OCI-LY7 (cell line): ENCODE results near the gene SERPING1. TPM values are rescaled to one million over a fixed set of nuclear protein-coding genes. Genes with fewer than 3 reads are reported as not detected.

ENCODE experiments used
- BruUV-seq: library from RNA; stranded (reverse); fragments of 400-500 nt; replicated peaks from 2 replicates; lab custom pipeline; 2021; lab: Mats Ljungman, UMichigan
- CTCF ChIA-PET: fragments of 300-600 bp; sonication (Branson Sonifier 250); formaldehyde crosslinking; loops from one replicate; lab custom pipeline; 2022; ENCODE audit warnings: antibody characterized with exemption; ENCODE audit not compliant: unreplicated experiment; lab: Charles Lee
- POLR2A ChIA-PET: fragments of 300-600 bp; sonication (Branson Sonifier 250); formaldehyde crosslinking; loops from one replicate; lab custom pipeline; 2022; ENCODE audit warnings: antibody characterized with exemption; lab: Charles Lee
- DNase-seq: peaks from one replicate; pipeline ENCODE4 v3.0.0-alpha.2; 2015; ENCODE audit warnings: low spot score
- H2AFZ ChIP-seq: fragments of 200-600 bp; sonication (generic), shearing (Covaris generic); 2 replicates; pipeline ENCODE4 v1.6.1; 2014; ENCODE audit warnings: mild to moderate bottlenecking, antibody characterized with exemption, low read length, moderate library complexity
- H3K27ac ChIP-seq: fragments of 200-600 bp; sonication (generic); 2 replicates; pipeline ENCODE4 v1.5.1; 2014; ENCODE audit warnings: mixed run types, low read depth, mild to moderate bottlenecking, moderate library complexity, low read length, inconsistent platforms; ENCODE audit not compliant: poor library complexity, severe bottlenecking
- H3K36me3 ChIP-seq: fragments of 200-600 bp; sonication (generic); 2 replicates; pipeline ENCODE4 v1.6.1; 2014; ENCODE audit warnings: mild to moderate bottlenecking, antibody characterized with exemption, low read length, moderate library complexity, mixed read lengths; ENCODE audit not compliant: insufficient read depth
- H3K4me1 ChIP-seq: fragments of 200-600 bp; sonication (generic); 2 replicates; pipeline ENCODE4 v1.5.1; 2014; ENCODE audit warnings: mild to moderate bottlenecking, low read length; ENCODE audit not compliant: insufficient read depth, poor library complexity, severe bottlenecking
- H3K4me2 ChIP-seq: fragments of 200-600 bp; sonication (generic); 2 replicates; pipeline ENCODE4 v1.6.1; 2014; ENCODE audit warnings: mild to moderate bottlenecking, low read length
- H3K4me3 ChIP-seq: fragments of 200-600 bp; sonication (generic); 2 replicates; pipeline ENCODE4 v1.5.1; 2014; ENCODE audit warnings: mild to moderate bottlenecking, low read depth, low read length; ENCODE audit not compliant: poor library complexity, severe bottlenecking
- H3K79me2 ChIP-seq: fragments of 200-600 bp; sonication (generic); 2 replicates; pipeline ENCODE4 v1.6.1; 2016; ENCODE audit warnings: low read depth, mild to moderate bottlenecking, low read length, moderate library complexity, mixed read lengths; ENCODE audit not compliant: insufficient read depth
- H3K9me2 ChIP-seq: fragments of 200-600 bp; sonication (generic); 2 replicates; pipeline ENCODE4 v1.6.1; 2016; ENCODE audit warnings: mild to moderate bottlenecking, low read length, mixed read lengths; ENCODE audit not compliant: insufficient read depth
- H3K9me3 ChIP-seq: fragments of 200-600 bp; sonication (generic); 2 replicates; pipeline ENCODE4 v1.6.1; 2014; ENCODE audit warnings: mild to moderate bottlenecking, mixed run types, low read length, mixed read lengths
- H4K20me1 ChIP-seq: fragments of 200-600 bp; sonication (generic); 2 replicates; pipeline ENCODE4 v1.6.1; 2014; ENCODE audit warnings: mild to moderate bottlenecking, antibody characterized with exemption, low read length, moderate library complexity, mixed read lengths; ENCODE audit not compliant: insufficient read depth
- CTCF ChIP-seq: fragments of 200-600 bp; sonication (generic); conservative IDR thresholded peaks from 2 replicates; pipeline ENCODE4 v1.5.1; 2014; ENCODE audit warnings: mild to moderate bottlenecking, antibody characterized with exemption, low read length, moderate library complexity, mixed read lengths
- EZH2phosphoT487 ChIP-seq: fragments of 200-600 bp; sonication (generic); IDR thresholded peaks from 2 replicates; pipeline ENCODE4 v1.6.1; 2018; ENCODE audit warnings: low read depth, borderline replicate concordance, mild to moderate bottlenecking, mixed run types, antibody characterized with exemption, low read length, moderate library complexity, mixed read lengths
- intact Hi-C: fragments of 100-400 bp; cut with micrococcal nuclease; formaldehyde crosslinking; loops from one replicate; pipeline ENCODE4 v1.10.0; 2022; ENCODE audit not compliant: unreplicated experiment
- total RNA-seq, 2 experiments: library from RNA; depleted of rRNA in 1 of 2; stranded (reverse); fragments of >200 nt in 1 of 2; shearing (Covaris generic) in 1 of 2; gene quantifications; 2 replicates each; pipeline ENCODE4 v1.2.3, GENCODE V29; 2014 to 2022

Gene SERPING1
- total RNA-seq, 2 experiments from 2014 or later, result not detected

- no peak overlapping the region for H3K4me3 ChIP-seq
- peak; percentile 25 for DNase-seq
- H3K36me3 ChIP-seq, result no peaks in the 10 kb centered on the region
- intact Hi-C loops, result loop anchor here (2.0 to 5.0 kb wide), 2 partner anchors 109 to 163 kb away; partner anchors contain the start of gene TIMM10
- no peak overlapping the region for H3K27ac ChIP-seq
- POLR2A ChIA-PET, result interaction anchor here (2.1 to 2.6 kb wide), 3 partner anchors 12 to 182 kb away, joined by 5 to 8 read pairs (median 7); no protein-coding TSS in a partner anchor
- no TSS peak for BruUV-seq
- peak overlapping the region; percentile 41; the same call in 1 of the 2 replicates for H3K4me2 ChIP-seq
- CTCF ChIA-PET, result interaction anchor here (1.7 to 2.4 kb wide), 3 partner anchors 181 to 293 kb away, joined by 6 to 18 read pairs (median 8); no protein-coding TSS in a partner anchor
- no peaks in the 10 kb centered on the region for H4K20me1 ChIP-seq
- no peaks in the 10 kb centered on the region for H3K9me2 ChIP-seq
- H3K79me2 ChIP-seq, result no peaks in the 10 kb centered on the region
- peak overlapping the region; percentile 60 for H2AFZ ChIP-seq
- H3K9me3 ChIP-seq, result no peaks in the 10 kb centered on the region
- TF ChIP-seq CTCF (no peak), EZH2phosphoT487 (no peak)
- peaks cover 30% of the 10 kb centered on the region for H3K4me1 ChIP-seq
These were observed 42.0 kb downstream of the SERPING1 start for GRCh38 chr11:57639321-57640067.

GRCh38 chr11:57640068-57640800 is 42.7 kb downstream of the SERPING1 start:
- Histone ChIP-seq H3K9me2 (no peaks in the 10 kb centered on the region), H3K4me2 (peak overlapping the region; percentile 56), H2AFZ (peak overlapping the region; percentile 65), H3K79me2 (no peaks in the 10 kb centered on the region), H3K27ac (no peak overlapping the region), H3K9me3 (no peaks in the 10 kb centered on the region), H3K36me3 (no peaks in the 10 kb centered on the region), H3K4me3 (no peak overlapping the region), H3K4me1 (peaks cover 36% of the 10 kb centered on the region), H4K20me1 (no peaks in the 10 kb centered on the region)
- DNase-seq, result no peak
- TF ChIP-seq EZH2phosphoT487, result no peak
- intact Hi-C loops, result loop anchor here (2.0 to 5.0 kb wide), 2 partner anchors 109 to 162 kb away; partner anchors contain the start of gene TIMM10
- POLR2A ChIA-PET, result interaction anchor here (0.5 to 2.6 kb wide), 9 partner anchors 8 to 420 kb away, joined by 3 to 12 read pairs (median 5); partner anchors contain the start of gene UBE2L6
- CTCF ChIA-PET, result interaction anchor here (0.5 to 2.4 kb wide), 9 partner anchors 70 to 315 kb away, joined by 3 to 19 read pairs (median 6); partner anchors contain the start of genes TNKS1BP1 and UBE2L6
- BruUV-seq, result no TSS peak
